Measurements from ENCODE around the gene ENOSF1.

- peak; percentile 58 for TF ChIP-seq CTCF (CRISPR knock-in tag; IDR thresholded peaks at IDR 0.05)
- TF ChIP-seq ZFX (CRISPR knock-in tag; IDR thresholded peaks at IDR 0.05; ENCODE audit: low read depth) = no peak; the same call in 1 of the 2 replicates
These were observed 601 bp downstream of the ENOSF1 start for GRCh38 chr18:711657-712400.

All from HepG2 (cell line).